K562 (cell line): ENCODE data around the gene DNAJC11. TPM values are rescaled to one million over a fixed set of nuclear protein-coding genes. Genes with fewer than 3 reads are reported as not detected.

Source experiments
- DDX20 ChIP-seq: fragments of 450-650 bp; IDR thresholded peaks from 2 replicates; pipeline ENCODE4 v1.6.1; 2016; ENCODE audit warnings: missing genetic modification characterization, low read depth, mild to moderate bottlenecking, missing compliant biosample characterization, moderate library complexity
- ESRRA ChIP-seq: fragments of 450-650 bp; IDR thresholded peaks from 2 replicates; pipeline ENCODE4 v1.6.1; 2014; ENCODE audit warnings: low read depth, mild to moderate bottlenecking, moderate library complexity, borderline replicate concordance
- ETS2 ChIP-seq: IDR thresholded peaks from 2 replicates; pipeline ENCODE4 v1.6.1; 2016; ENCODE audit warnings: borderline replicate concordance, missing genetic modification characterization, mild to moderate bottlenecking, moderate library complexity, missing compliant biosample characterization; ENCODE audit not compliant: poor library complexity, severe bottlenecking
- HDAC1 ChIP-seq, 2 experiments: fragments of 450-650 bp; IDR thresholded peaks; 2 replicates each; pipeline ENCODE4 v1.6.1; 2016 to 2017; ENCODE audit warnings: inconsistent platforms in 1 of 2, mild to moderate bottlenecking in 1 of 2, moderate library complexity in 1 of 2
- PTTG1 ChIP-seq: fragments of 450-650 bp; IDR thresholded peaks from 2 replicates; pipeline ENCODE4 v1.6.1; 2016; ENCODE audit warnings: low read depth, mild to moderate bottlenecking, missing genetic modification characterization, missing compliant biosample characterization
- SMC3 ChIP-seq: conservative IDR thresholded peaks from 2 replicates; pipeline ENCODE4 v1.6.1; 2011; ENCODE audit warnings: low read depth, low read length, improper control_type of control experiment; ENCODE audit not compliant: insufficient read depth
- SOX6 ChIP-seq: fragments of 450-650 bp; IDR thresholded peaks from 2 replicates; pipeline ENCODE4 v1.6.1; 2014; ENCODE audit warnings: mild to moderate bottlenecking
- TSHZ1 ChIP-seq: fragments of 250-450 bp; sonication (Bioruptor Pico); IDR thresholded peaks from 2 replicates; pipeline ENCODE4 v1.4.0; 2020; ENCODE audit warnings: mild to moderate bottlenecking, moderate library complexity
- VEZF1 ChIP-seq: fragments of 200-800 bp; sonication (Bioruptor generic); IDR thresholded peaks from 2 replicates; pipeline ENCODE4 v1.6.1; 2017; ENCODE audit warnings: missing genetic modification characterization, missing compliant biosample characterization
- ZBTB43 ChIP-seq: sonication (generic); formaldehyde crosslinking; IDR thresholded peaks from 2 replicates; pipeline ENCODE4 v1.8.0; 2023; ENCODE audit warnings: mild to moderate bottlenecking, missing genetic modification reagents
- ZFP1 ChIP-seq: fragments of 450-650 bp; formaldehyde crosslinking; IDR thresholded peaks from 2 replicates; pipeline ENCODE4 v1.4.0; 2020; ENCODE audit warnings: mild to moderate bottlenecking, mixed read lengths
- ZNF408 ChIP-seq: fragments of 250-450 bp; sonication (Bioruptor Pico); IDR thresholded peaks from 2 replicates; pipeline ENCODE4 v1.4.0; 2020; ENCODE audit warnings: low read depth, mild to moderate bottlenecking, moderate library complexity
- polyA plus RNA-seq, 8 experiments: library from polyadenylated mRNA; depleted of rRNA in 4 of 8; stranded (reverse) in 5 of 8; unstranded in 3 of 8; fragments of >200 nt; fragmentation: Nextera tagmentation in 2 of 8; fragmentation: Illumina TruSeq in 1 of 8; extraction: Ambion mirVana in 2 of 8; extraction: Trizol in 1 of 8; gene quantifications; 2 replicates each; pipeline versions ENCODE4 v1.2.1 to v1.2.3, GENCODE V29; 2011 to 2014; ENCODE audit warnings: inconsistent platforms in 1 of 8, missing spikeins in 1 of 8
- total RNA-seq, 7 experiments: library from RNA; depleted of rRNA in 6 of 7; stranded (reverse); fragments of >200 nt in 6 of 7; fragmentation: Illumina TruSeq in 2 of 7; extraction: Trizol in 2 of 7; gene quantifications; 2 replicates each; pipeline versions ENCODE4 v1.2.1 to v1.2.3, GENCODE V29; 2011 to 2021; ENCODE audit warnings: low replicate concordance in 1 of 7
- TF ChIP-seq, protein P1 (sequence below), 2 experiments: fragments of 450-650 bp; IDR thresholded peaks; 2 replicates each; pipeline ENCODE4 v1.6.1; 2018; ENCODE audit warnings: mild to moderate bottlenecking in 2 of 2, low read depth in 1 of 2; ENCODE audit not compliant: partially characterized antibody in 2 of 2
- TF ChIP-seq, protein P2 (sequence below): fragments of 450-650 bp; IDR thresholded peaks from 2 replicates; pipeline ENCODE4 v1.6.1; 2016; ENCODE audit warnings: low read depth, mild to moderate bottlenecking, moderate library complexity

Gene DNAJC11
- total and polyA plus RNA-seq, 9 of the 15 experiments (the other 6 are each of a cell fraction or from before 2014, with no cell fraction given): 14.1 to 123 (median 76.6) TPM

- TF ChIP-seq ZBTB43 (no peak), DDX20 (tag) (no peak), SMC3 (no peak), ZFP1 (no peak), PTTG1 (tag) (no peak), ZNF408 (CRISPR knock-in tag) (no peak), HDAC1 (IDR thresholded peaks at IDR 0.05) (peak in 1 of 2 experiments; percentile 42; a peak in 1 of 4 replicates), VEZF1 (CRISPR knock-in tag) (peak; percentile 98), TSHZ1 (CRISPR knock-in tag) (no peak), SOX6 (no peak), ETS2 (tag) (no peak), ESRRA (no peak; the same call in 1 of the 2 replicates)
- TF ChIP-seq, protein P1, sequence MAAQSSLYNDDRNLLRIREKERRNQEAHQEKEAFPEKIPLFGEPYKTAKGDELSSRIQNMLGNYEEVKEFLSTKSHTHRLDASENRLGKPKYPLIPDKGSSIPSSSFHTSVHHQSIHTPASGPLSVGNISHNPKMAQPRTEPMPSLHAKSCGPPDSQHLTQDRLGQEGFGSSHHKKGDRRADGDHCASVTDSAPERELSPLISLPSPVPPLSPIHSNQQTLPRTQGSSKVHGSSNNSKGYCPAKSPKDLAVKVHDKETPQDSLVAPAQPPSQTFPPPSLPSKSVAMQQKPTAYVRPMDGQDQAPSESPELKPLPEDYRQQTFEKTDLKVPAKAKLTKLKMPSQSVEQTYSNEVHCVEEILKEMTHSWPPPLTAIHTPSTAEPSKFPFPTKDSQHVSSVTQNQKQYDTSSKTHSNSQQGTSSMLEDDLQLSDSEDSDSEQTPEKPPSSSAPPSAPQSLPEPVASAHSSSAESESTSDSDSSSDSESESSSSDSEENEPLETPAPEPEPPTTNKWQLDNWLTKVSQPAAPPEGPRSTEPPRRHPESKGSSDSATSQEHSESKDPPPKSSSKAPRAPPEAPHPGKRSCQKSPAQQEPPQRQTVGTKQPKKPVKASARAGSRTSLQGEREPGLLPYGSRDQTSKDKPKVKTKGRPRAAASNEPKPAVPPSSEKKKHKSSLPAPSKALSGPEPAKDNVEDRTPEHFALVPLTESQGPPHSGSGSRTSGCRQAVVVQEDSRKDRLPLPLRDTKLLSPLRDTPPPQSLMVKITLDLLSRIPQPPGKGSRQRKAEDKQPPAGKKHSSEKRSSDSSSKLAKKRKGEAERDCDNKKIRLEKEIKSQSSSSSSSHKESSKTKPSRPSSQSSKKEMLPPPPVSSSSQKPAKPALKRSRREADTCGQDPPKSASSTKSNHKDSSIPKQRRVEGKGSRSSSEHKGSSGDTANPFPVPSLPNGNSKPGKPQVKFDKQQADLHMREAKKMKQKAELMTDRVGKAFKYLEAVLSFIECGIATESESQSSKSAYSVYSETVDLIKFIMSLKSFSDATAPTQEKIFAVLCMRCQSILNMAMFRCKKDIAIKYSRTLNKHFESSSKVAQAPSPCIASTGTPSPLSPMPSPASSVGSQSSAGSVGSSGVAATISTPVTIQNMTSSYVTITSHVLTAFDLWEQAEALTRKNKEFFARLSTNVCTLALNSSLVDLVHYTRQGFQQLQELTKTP (IDR thresholded peaks at IDR 0.05; ENCODE audit: low read depth in 1 of 2, partially characterized antibody in 2 of 2): peak in 1 of 2 experiments; percentile 98
- TF ChIP-seq, protein P2, sequence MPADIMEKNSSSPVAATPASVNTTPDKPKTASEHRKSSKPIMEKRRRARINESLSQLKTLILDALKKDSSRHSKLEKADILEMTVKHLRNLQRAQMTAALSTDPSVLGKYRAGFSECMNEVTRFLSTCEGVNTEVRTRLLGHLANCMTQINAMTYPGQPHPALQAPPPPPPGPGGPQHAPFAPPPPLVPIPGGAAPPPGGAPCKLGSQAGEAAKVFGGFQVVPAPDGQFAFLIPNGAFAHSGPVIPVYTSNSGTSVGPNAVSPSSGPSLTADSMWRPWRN: peak; percentile 35; the same call in 1 of the 2 replicates
These were observed 88.1 kb downstream of the DNAJC11 start, which contains the start of gene PHF13 (continued) for GRCh38 chr1:6613361-6614018.
